ENCODE measurements around the gene ACMSD. TPM values are rescaled to one million over a fixed set of nuclear protein-coding genes. Genes with fewer than 3 reads are reported as not detected.

ACMSD gene
- total RNA-seq, 1 donor: not detected

DNA sequence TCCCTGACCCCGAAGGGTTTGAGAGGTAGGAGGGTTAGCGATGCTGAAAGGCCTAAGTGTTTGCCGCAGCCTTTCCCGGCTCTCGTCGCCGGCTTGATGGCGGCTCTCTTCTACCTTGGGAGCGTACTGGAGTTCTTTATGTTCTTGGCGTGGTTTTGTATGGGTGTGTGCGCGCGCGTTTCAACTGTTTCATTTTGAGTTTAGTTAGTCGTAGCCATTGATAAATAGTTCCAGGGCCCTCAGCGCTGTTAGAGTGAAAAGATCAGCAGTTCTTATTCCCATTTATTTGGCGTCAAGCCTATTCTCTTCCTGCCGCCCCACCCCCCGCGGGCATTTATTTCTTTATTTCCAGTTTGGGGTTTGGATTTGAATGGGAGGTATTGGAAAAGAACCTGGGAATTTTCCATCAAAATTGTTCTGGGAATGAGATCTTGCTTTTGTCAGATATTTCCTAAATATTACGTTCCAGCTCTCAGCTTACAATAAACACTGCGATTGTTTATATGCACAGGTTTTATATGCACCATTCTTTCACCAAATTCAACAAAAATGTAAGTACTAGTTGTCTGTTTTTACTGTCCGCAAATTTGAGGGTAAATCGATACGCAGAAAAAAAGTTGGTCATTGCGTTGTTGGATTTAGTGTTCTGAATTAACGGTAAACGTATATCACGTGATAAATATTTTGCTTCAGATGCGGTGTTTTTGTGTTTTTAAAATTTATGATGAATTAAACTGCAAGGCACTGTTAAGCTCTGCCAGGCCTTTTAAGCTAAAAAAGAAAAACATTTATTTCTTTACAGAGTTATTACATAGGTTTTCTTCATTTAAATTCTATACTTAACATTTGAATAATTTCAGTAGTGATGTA is 81.2 kb downstream of the ACMSD start:
- H3K27ac ChIP-seq (ENCODE audit: low read depth, low read length): peak overlapping the region; percentile 91
- H3K9me3 ChIP-seq (ENCODE audit: low read depth, low read length): no peaks in the 10 kb centered on the region
- peak overlapping the region; percentile 87 for H3K4me3 ChIP-seq (ENCODE audit: insufficient read depth, low read length)
- peak overlapping the region; percentile 98 for H2AFZ ChIP-seq (ENCODE audit: low read length)
- H4K20me1 ChIP-seq (ENCODE audit: insufficient read depth, low read length): peaks cover 47% of the 10 kb centered on the region
- no peak for TF ChIP-seq CTCF (IDR thresholded peaks at IDR 0.05; ENCODE audit: extremely low read depth, low read depth, low read length)
- H3K79me2 ChIP-seq (ENCODE audit: insufficient read depth, low read length): peaks cover 57% of the 10 kb centered on the region
- no peaks in the 10 kb centered on the region for H3K27me3 ChIP-seq (ENCODE audit: insufficient read depth, low read length)
- DNase-seq (ENCODE audit: insufficient read length, low spot score, missing footprints): no peak
- peaks cover 14% of the 10 kb centered on the region for H3K4me1 ChIP-seq (ENCODE audit: insufficient read depth, low read length)
- H3K4me2 ChIP-seq (ENCODE audit: insufficient read depth, low read length): peak overlapping the region; percentile 88
- H3K36me3 ChIP-seq (ENCODE audit: insufficient read depth, low read length): no peaks in the 10 kb centered on the region

DNA sequence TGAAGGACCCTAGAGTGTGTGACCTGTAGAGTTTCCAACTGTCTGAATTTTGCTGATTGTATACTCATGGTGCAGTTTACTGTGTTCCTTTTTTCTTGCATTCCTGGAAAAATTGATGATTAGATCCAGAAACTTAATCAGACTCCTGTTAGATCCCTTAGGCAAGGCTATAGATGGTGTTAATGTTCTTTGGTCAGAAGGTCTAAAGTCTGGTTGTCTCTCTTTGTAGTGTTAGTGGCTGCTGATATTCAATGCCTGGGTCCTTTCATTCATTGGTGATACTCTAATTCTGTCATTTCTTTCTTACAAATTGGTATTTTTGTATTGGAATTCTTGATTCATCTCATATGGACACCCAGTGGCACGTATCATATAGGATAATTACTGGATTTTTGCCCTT is 86.5 kb downstream of the ACMSD start:
- DNase-seq (ENCODE audit: insufficient read length, low spot score, missing footprints): no peak
- no peaks in the 10 kb centered on the region for H3K9me3 ChIP-seq (ENCODE audit: low read depth, low read length)
- H2AFZ ChIP-seq (ENCODE audit: low read length): no peak overlapping the region
- no peak overlapping the region for H3K4me2 ChIP-seq (ENCODE audit: insufficient read depth, low read length)
- H3K79me2 ChIP-seq (ENCODE audit: insufficient read depth, low read length): peaks cover 99% of the 10 kb centered on the region
- H3K4me3 ChIP-seq (ENCODE audit: insufficient read depth, low read length): no peak overlapping the region
- H3K4me1 ChIP-seq (ENCODE audit: insufficient read depth, low read length): peaks cover 24% of the 10 kb centered on the region
- TF ChIP-seq CTCF (IDR thresholded peaks at IDR 0.05; ENCODE audit: extremely low read depth, low read depth, low read length): no peak
- H3K36me3 ChIP-seq (ENCODE audit: insufficient read depth, low read length): no peaks in the 10 kb centered on the region
- no peak overlapping the region for H3K27ac ChIP-seq (ENCODE audit: low read depth, low read length)
- peaks cover 78% of the 10 kb centered on the region for H4K20me1 ChIP-seq (ENCODE audit: insufficient read depth, low read length)
- no peaks in the 10 kb centered on the region for H3K27me3 ChIP-seq (ENCODE audit: insufficient read depth, low read length)

GRCh38 chr2:134926231-134926931 is 88.0 kb downstream of the ACMSD start:
- peaks cover 99% of the 10 kb centered on the region for H3K79me2 ChIP-seq (ENCODE audit: insufficient read depth, low read length)
- no peak overlapping the region for H3K4me3 ChIP-seq (ENCODE audit: insufficient read depth, low read length)
- no peak overlapping the region for H3K4me2 ChIP-seq (ENCODE audit: insufficient read depth, low read length)
- H3K36me3 ChIP-seq (ENCODE audit: insufficient read depth, low read length): no peaks in the 10 kb centered on the region
- no peaks in the 10 kb centered on the region for H3K9me3 ChIP-seq (ENCODE audit: low read depth, low read length)
- peaks cover 17% of the 10 kb centered on the region for H3K4me1 ChIP-seq (ENCODE audit: insufficient read depth, low read length)
- H3K27ac ChIP-seq (ENCODE audit: low read depth, low read length): no peak overlapping the region
- peak; percentile 44 for DNase-seq (ENCODE audit: insufficient read length, low spot score, missing footprints)
- peaks cover 72% of the 10 kb centered on the region for H4K20me1 ChIP-seq (ENCODE audit: insufficient read depth, low read length)
- H2AFZ ChIP-seq (ENCODE audit: low read length): no peak overlapping the region
- no peak for TF ChIP-seq CTCF (IDR thresholded peaks at IDR 0.05; ENCODE audit: extremely low read depth, low read depth, low read length)
- H3K27me3 ChIP-seq (ENCODE audit: insufficient read depth, low read length): no peaks in the 10 kb centered on the region

DNA sequence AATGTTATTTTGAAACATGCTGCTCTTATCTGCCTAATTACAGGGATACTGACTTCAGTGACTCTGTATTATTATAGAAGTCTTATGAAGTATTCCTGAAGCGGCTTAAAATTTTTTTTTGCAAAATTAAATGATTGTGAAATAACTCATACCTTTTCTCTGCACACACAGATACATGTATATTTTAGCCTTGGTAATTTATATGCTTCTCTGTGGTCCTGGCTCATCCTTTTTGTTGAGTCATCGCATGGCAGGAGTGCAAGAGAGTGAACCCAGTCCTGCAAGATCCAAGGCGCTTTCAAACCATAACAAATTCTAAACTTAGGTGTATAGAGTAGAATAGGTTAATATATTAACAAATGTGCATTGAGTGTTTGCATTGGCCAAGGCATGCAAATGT is 88.8 kb downstream of the ACMSD start:
- no peak for TF ChIP-seq CTCF (IDR thresholded peaks at IDR 0.05; ENCODE audit: extremely low read depth, low read depth, low read length)
- H3K4me2 ChIP-seq (ENCODE audit: insufficient read depth, low read length): no peak overlapping the region
- H4K20me1 ChIP-seq (ENCODE audit: insufficient read depth, low read length): peaks cover 72% of the 10 kb centered on the region

More for the DNA sequence above, 88.8 kb downstream of the ACMSD start:
- no peak overlapping the region for H2AFZ ChIP-seq (ENCODE audit: low read length)
- peaks cover 99% of the 10 kb centered on the region for H3K79me2 ChIP-seq (ENCODE audit: insufficient read depth, low read length)
- peaks cover 14% of the 10 kb centered on the region for H3K4me1 ChIP-seq (ENCODE audit: insufficient read depth, low read length)
- no peaks in the 10 kb centered on the region for H3K27me3 ChIP-seq (ENCODE audit: insufficient read depth, low read length)
- no peaks in the 10 kb centered on the region for H3K9me3 ChIP-seq (ENCODE audit: low read depth, low read length)
- H3K27ac ChIP-seq (ENCODE audit: low read depth, low read length): no peak overlapping the region
- no peak overlapping the region for H3K4me3 ChIP-seq (ENCODE audit: insufficient read depth, low read length)
- no peaks in the 10 kb centered on the region for H3K36me3 ChIP-seq (ENCODE audit: insufficient read depth, low read length)
- no peak for DNase-seq (ENCODE audit: insufficient read length, low spot score, missing footprints)
